HCT116 (cell line): ENCODE data around the gene ADGRD1.

Experiments
- POLR2A ChIP-seq: IDR thresholded peaks from 2 replicates; pipeline ENCODE4 v1.7.0; 2011; ENCODE audit warnings: borderline replicate concordance; ENCODE audit not compliant: insufficient read depth, insufficient read length; ENCODE audit errors: extremely low read depth
- POLR2AphosphoS5 ChIP-seq: IDR thresholded peaks from 2 replicates; pipeline ENCODE4 v1.6.1; 2011; ENCODE audit warnings: mild to moderate bottlenecking, low read depth, low read length, moderate library complexity
- REST ChIP-seq: IDR thresholded peaks from 2 replicates; pipeline ENCODE4 v1.6.1; 2012; ENCODE audit warnings: low read depth
- TF ChIP-seq, protein P1 (sequence below), 3 experiments: fragments of 200-600 bp in 1 of 3; sonication (generic) in 1 of 3; IDR thresholded peaks in 2 of 3; conservative IDR thresholded peaks in 1 of 3; 2 replicates each; pipeline ENCODE4 v1.5.1; 2012 to 2017; ENCODE audit warnings: low read depth in 2 of 3, low read length in 2 of 3, antibody characterized with exemption in 1 of 3, borderline replicate concordance in 1 of 3, control low read depth in 1 of 3, mild to moderate bottlenecking in 1 of 3, mixed read lengths in 1 of 3, mixed run types in 1 of 3, moderate library complexity in 1 of 3; ENCODE audit not compliant: insufficient read depth in 1 of 3
- TF ChIP-seq, protein P2 (sequence below): IDR thresholded peaks from 2 replicates; pipeline ENCODE4 v1.6.1; 2012

GRCh38 chr12:130988261-130988660, 34.6 kb downstream of the ADGRD1 start:
- TF ChIP-seq REST: no peak
- TF ChIP-seq POLR2A: no peak
- TF ChIP-seq, protein P1, sequence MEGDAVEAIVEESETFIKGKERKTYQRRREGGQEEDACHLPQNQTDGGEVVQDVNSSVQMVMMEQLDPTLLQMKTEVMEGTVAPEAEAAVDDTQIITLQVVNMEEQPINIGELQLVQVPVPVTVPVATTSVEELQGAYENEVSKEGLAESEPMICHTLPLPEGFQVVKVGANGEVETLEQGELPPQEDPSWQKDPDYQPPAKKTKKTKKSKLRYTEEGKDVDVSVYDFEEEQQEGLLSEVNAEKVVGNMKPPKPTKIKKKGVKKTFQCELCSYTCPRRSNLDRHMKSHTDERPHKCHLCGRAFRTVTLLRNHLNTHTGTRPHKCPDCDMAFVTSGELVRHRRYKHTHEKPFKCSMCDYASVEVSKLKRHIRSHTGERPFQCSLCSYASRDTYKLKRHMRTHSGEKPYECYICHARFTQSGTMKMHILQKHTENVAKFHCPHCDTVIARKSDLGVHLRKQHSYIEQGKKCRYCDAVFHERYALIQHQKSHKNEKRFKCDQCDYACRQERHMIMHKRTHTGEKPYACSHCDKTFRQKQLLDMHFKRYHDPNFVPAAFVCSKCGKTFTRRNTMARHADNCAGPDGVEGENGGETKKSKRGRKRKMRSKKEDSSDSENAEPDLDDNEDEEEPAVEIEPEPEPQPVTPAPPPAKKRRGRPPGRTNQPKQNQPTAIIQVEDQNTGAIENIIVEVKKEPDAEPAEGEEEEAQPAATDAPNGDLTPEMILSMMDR (IDR thresholded peaks at IDR 0.05 in 2 of 3, conservative IDR thresholded peaks at IDR 0.05 in 1 of 3; ENCODE audit: borderline replicate concordance in 1 of 3, insufficient read depth in 1 of 3, low read depth in 2 of 3, low read length in 2 of 3): no peak
- TF ChIP-seq, protein P2, sequence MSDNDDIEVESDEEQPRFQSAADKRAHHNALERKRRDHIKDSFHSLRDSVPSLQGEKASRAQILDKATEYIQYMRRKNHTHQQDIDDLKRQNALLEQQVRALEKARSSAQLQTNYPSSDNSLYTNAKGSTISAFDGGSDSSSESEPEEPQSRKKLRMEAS: no peak
- no peak for TF ChIP-seq POLR2AphosphoS5
